Measurements from ENCODE around the gene ERBB4.

The ERBB4 gene

DNA sequence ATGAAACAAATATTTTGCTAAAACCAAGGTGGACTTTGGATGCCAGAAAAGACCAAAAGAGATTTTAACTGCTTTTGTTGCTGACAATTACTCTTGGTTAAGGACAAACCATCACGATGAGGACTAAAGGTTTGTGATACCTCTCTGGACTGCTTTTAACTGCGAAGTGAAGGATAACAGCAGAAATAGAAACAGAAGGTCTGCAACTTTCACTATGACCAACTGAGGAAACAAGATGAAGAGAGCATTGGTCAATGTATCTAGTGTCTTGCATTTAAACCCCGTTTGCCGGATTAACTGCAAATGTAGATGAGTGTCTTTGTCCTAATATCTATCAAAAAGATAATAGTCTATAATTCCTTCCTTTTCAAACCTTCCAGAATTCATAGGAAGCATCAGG, 541.7 kb downstream of the ERBB4 start:
- no peak for DNase-seq (ENCODE audit: low spot score)

- no peak for DNase-seq (ENCODE audit: low spot score)
Observed at GRCh38 chr2:211994806-211995205, 543.8 kb downstream of the ERBB4 start.

DNA sequence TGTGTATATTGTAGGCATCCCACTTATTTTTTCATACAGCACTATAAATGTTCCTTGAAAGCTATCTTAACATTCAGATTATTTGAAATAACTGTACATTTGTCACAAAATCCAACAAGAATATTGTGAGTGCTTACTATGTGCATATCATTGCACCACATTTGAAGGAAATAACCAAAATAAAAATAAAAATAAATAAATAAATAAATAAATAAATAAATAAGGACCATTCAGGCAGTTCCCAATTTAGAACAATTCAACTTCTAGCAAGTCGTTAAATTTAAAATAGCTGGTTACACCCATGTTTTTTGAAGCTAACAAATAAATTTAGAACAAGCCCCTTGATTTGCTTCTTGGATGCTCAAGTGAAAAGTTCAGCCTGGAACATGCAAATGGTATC, 548.3 kb downstream of the ERBB4 start:
- DNase-seq (ENCODE audit: low spot score) = no peak

DNA sequence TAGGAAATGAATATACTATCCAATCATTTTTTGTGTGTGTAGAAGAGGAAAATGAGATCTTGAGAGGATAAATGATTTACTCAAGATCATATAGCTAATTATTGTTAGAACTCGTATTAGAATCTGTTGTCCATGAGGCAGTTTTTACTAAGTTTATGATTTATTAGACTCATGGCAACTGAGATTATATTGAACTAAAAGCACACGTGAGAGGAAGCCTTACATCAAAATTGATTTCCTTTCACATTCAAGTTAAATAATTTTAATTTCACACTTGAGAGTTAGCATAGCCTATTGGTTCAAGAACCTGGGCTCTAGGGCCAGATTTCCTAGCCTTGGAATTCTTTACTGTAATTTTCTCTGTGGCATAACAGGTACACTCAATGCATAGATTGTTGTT, 552.3 kb downstream of the ERBB4 start:
- DNase-seq (ENCODE audit: low spot score) = no peak

DNA sequence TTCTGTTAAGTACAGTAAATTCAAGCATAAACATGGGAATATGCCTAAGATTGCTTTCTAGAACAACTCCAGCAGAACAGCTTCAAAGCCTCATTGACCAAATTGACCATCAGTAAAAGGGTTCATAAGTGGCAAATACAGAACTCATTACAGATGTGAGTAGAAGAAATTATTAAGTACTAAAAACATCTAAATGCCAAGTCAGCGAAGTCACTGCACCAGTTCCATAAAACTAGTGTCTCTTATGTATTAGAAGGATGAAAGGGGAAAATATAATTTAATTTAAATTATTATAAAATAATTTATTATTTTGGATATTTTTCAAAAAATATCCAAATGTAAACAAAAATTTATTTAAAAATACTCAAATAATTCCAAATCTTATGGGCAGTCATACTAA, 553.2 kb downstream of the ERBB4 start:
- DNase-seq (ENCODE audit: low spot score) = no peak

- DNase-seq (ENCODE audit: low spot score) = no peak
Observed at GRCh38 chr2:211982162-211982561, 556.4 kb downstream of the ERBB4 start.

DNA sequence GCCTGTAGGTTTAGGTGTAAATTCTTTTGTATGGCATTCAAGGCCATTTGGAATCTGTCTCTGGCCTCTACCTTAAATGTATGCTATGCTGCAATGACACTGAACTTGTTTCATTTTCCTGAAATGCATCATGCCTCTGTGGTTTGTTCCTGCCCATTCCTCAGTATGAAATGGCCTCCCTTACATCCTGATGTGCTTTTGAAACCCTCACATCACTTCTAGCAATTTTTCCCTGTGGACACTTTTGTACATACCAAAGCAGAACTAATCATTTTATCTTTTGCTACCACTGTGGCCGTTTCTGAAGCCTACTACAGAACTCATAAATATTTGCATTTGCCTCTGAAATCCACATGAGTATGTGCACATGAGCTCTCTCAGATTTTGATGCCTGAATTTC, 557.2 kb downstream of the ERBB4 start:
- DNase-seq (ENCODE audit: low spot score) = no peak

- no peak for DNase-seq (ENCODE audit: low spot score)
Observed at GRCh38 chr2:211976076-211976475, 562.5 kb downstream of the ERBB4 start.

GRCh38 chr2:211967234-211967633, 571.4 kb downstream of the ERBB4 start:
- DNase-seq (ENCODE audit: low spot score) = no peak

GRCh38 chr2:211963969-211964368, 574.6 kb downstream of the ERBB4 start:
- no peak for DNase-seq (ENCODE audit: low spot score)

DNA sequence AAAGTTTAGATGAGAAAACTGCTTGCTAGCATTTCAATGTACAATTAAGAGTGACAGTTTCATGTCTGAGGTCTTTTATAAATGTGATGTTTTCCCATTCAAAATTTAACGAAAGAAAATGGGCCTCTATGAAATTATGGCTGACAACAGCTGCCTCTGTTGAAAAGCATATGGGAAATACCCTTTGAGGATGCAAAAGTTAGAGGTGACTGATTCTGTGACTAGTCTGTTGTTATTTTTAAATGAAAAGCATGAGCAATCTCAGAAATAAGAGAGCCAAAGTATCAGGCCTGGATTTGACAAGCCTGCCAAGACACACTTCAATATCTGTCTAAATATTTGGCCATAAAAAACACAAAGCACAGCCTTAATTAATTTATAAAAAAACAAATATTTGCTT, 580.8 kb downstream of the ERBB4 start:
- no peak for DNase-seq (ENCODE audit: low spot score)

DNA sequence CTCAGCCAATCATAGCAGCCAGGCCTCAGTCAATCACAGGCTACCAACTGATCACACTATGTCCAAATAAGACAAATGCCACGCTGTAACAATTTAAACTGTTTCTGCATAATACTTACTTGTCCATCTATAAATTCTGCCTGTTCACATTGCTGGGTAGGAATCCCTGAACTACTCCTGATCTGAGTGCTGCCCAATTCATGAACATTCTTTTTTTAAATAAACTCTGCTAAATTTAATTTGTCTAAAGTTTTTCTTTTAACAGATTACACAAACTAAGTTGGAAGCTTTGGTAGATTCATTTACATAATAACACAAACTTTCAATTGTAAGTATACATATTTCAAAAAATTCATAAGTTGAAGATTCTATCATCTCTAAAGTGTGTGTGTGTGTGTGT, 583.0 kb downstream of the ERBB4 start:
- no peak for DNase-seq (ENCODE audit: low spot score)

DNA sequence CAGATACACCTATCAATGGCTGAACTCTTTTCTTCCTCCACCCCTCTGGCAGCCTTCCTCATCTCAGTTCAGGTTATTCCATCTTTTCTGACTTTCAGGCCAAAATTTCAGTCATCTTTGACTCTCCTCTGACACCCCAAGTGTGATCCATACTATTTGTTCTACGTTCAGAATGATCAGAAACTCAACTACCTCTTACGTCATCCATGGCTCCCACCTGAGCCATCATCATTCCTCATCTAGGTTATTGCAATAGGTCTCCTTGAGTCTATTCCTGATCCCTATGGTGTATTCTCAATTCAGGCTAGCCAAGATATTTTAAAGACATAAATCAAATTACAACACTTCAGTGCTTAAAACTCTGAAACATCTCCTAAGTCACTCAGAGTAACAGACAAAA, 589.7 kb downstream of the ERBB4 start:
- DNase-seq (ENCODE audit: low spot score) = no peak

GRCh38 chr2:211946960-211947359, 591.6 kb downstream of the ERBB4 start:
- no peak for DNase-seq (ENCODE audit: low spot score)

DNA sequence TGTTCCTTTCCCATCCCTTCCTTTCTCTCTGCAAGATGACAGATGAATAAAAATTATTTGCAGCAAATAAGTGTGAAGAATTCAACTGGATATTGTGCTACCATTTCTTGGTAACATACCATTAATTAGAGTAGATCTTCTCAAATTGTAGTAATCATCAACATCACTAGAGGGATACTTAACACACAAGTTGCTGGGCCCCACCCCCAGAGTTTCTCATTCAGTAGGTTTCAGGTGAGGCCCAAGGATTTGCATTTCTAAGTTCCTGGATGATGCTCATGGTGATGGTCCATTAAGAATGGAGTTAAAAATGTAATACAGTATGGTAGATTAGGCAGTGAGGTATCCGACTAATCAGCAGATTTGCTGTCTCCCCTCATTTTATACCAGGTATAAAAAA, 594.0 kb downstream of the ERBB4 start:
- no peak for DNase-seq (ENCODE audit: low spot score)

- no peak for DNase-seq (ENCODE audit: low spot score)
Observed at GRCh38 chr2:211942153-211942552, 596.4 kb downstream of the ERBB4 start.

DNA sequence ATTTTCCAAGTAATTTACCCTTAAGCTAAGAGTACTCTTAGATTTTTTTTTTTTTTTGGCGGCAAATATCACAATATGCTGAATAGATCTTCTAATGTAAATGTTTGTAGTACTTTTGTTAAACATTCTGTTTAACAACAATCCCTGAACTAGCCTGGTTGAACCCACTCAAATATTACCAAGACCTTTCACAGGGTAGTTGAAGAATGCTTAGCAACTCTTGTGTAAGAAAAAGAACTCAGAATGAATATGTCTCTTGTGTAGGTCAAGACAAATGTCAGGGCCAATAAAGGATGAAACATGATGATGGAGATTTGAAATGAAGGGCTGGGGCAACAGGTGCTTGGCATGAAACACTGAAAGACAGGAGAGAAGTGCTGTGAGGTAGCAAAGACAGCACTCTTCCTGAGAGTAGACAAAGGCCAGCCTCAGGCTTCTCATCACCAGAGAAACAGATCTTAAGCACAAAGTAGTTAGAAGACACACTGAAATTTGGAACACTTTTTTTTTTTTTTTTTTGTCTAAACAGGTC, 597.3 kb downstream of the ERBB4 start:
- no peak for DNase-seq (ENCODE audit: low spot score)

- DNase-seq (ENCODE audit: low spot score) = no peak
Observed at GRCh38 chr2:211939177-211939576, 599.4 kb downstream of the ERBB4 start.

GRCh38 chr2:211934811-211935210, 603.8 kb downstream of the ERBB4 start:
- no peak for DNase-seq (ENCODE audit: low spot score)

GRCh38 chr2:211931314-211931713, 607.3 kb downstream of the ERBB4 start:
- DNase-seq (ENCODE audit: low spot score) = no peak

GRCh38 chr2:211930331-211930730, 608.3 kb downstream of the ERBB4 start:
- no peak for DNase-seq (ENCODE audit: low spot score)

GRCh38 chr2:211928201-211928600, 610.4 kb downstream of the ERBB4 start:
- no peak for DNase-seq (ENCODE audit: low spot score)

DNA sequence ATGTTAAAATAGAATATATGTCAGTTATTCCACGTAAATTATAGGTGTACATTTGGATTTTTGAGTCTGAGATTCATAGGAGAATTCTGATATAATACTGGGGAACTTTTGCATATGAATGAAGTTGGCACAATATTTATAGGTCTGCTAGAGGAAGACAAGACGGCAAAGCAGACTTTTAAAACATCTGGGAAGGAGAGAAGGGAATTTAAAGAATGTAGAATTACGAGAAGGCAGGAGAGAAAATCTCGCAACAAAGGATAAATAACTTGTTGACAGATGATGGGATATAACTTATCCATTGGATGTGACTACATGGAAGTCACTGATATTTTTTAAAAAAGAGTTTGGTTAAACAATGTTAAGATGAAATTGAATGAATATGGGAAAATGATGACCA, 615.6 kb downstream of the ERBB4 start:
- DNase-seq (ENCODE audit: low spot score) = no peak

DNA sequence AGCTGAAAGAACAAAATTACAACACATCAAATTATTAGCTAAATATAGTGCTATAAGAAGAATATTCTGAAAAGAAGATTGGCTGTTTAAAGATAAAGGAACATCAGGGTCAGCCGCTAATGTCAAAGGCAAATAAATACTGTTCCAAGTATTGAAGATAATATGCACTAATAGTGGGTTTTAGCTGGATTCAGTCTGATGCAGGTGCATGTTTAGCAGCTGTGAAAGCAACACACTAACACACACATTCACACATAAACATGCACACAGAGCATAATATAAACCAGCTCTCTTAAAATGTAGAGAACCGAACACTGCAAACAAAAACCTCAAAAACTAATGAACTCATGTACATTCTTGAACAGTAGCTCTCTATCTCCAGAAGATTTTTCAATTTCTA, 634.6 kb downstream of the ERBB4 start:
- DNase-seq (ENCODE audit: low spot score) = no peak

DNA sequence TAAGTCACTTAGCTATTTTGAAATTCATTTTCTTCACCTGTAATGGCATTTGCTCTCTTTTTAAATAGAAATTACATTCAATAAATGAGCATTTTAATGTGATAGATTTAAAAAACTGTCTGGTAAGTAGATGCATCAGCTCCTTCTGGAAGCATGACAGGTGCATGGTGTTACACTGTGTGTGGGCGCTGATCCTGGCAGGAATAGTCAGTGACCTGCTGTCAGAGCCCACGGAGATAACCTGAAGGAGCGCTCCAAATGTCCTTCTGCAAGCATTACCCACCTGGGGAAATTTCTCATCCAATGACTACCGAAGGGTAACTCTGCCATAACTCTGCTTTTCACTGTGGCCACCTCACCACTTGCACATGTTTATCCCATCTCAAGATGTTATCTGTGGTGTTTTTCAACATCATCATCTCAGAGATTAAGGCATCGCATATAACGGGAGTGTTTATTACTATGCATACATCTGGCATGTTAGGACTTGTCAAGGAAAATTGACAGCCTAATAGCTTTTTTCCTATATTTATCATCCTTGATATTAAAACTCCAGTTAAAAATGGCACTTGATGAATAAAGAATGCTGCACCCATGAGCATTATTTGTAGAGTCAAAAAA, 637.3 kb downstream of the ERBB4 start:
- DNase-seq (ENCODE audit: low spot score) = no peak

Measured in CD4-positive, alpha-beta T cell treated with Interleukin-2 at 100 ng/mL for 4 hours (primary cell).